ENCODE measurements around the gene THADA. TPM values are rescaled to one million over a fixed set of nuclear protein-coding genes. Genes with fewer than 3 reads are reported as not detected.

The THADA gene
- total RNA-seq, 1 donor from 2014 or later: 29.3 TPM

- no peaks in the 10 kb centered on the region for H3K36me3 ChIP-seq
- no peaks in the 10 kb centered on the region for H4K20me1 ChIP-seq (ENCODE audit: low read depth)
- Mint-ChIP-seq H3K4me1 (peaks cover 17% of the 10 kb centered on the region), H3K9me3 (no peaks in the 10 kb centered on the region), H3K27me3 (ENCODE audit: insufficient read depth, low read depth) (no peaks in the 10 kb centered on the region), H3K27ac (peak overlapping the region; percentile 28), H3K4me3 (no peak overlapping the region), H3K36me3 (peaks cover 3% of the 10 kb centered on the region)
- no peak overlapping the region for H3K4me2 ChIP-seq
- no peaks in the 10 kb centered on the region for H3K27me3 ChIP-seq
- no peaks in the 10 kb centered on the region for H3K79me2 ChIP-seq (ENCODE audit: low read depth)
- peaks cover 6% of the 10 kb centered on the region for H3F3A ChIP-seq (ENCODE audit: low read depth)
- no peak for DNase-seq (ENCODE audit: low spot score)
- peaks cover 30% of the 10 kb centered on the region for H3K4me1 ChIP-seq
- no peak overlapping the region for H3K27ac ChIP-seq
- no peaks in the 10 kb centered on the region for H3K9me3 ChIP-seq (ENCODE audit: low read depth)
- H2AFZ ChIP-seq (replicated peaks): no peak overlapping the region
- no peak overlapping the region for H3K9ac ChIP-seq
- H3K4me3 ChIP-seq: no peak overlapping the region
- TF ChIP-seq EZH2 (IDR thresholded peaks at IDR 0.05): no peak
- TF ChIP-seq EZH2phosphoT487 (IDR thresholded peaks at IDR 0.05): no peak
- no peak for TF ChIP-seq CTCF (IDR thresholded peaks at IDR 0.05)
Measured at GRCh38 chr2:43375746-43376522, 219.9 kb downstream of the THADA start.

- H3K27me3 ChIP-seq: no peaks in the 10 kb centered on the region
- peaks cover 15% of the 10 kb centered on the region for H3F3A ChIP-seq (ENCODE audit: low read depth)
- H2AFZ ChIP-seq (replicated peaks): no peak overlapping the region
- H3K9ac ChIP-seq: no peak overlapping the region
- no peaks in the 10 kb centered on the region for H3K79me2 ChIP-seq (ENCODE audit: low read depth)
- DNase-seq (ENCODE audit: low spot score): no peak
- H4K20me1 ChIP-seq (ENCODE audit: low read depth): no peaks in the 10 kb centered on the region
- H3K4me1 ChIP-seq: peaks cover 48% of the 10 kb centered on the region
- Mint-ChIP-seq H3K4me3 (no peak overlapping the region), H3K4me1 (peaks cover 29% of the 10 kb centered on the region), H3K27me3 (ENCODE audit: insufficient read depth, low read depth) (no peaks in the 10 kb centered on the region), H3K27ac (no peak overlapping the region), H3K36me3 (peaks cover 3% of the 10 kb centered on the region), H3K9me3 (peaks cover 2% of the 10 kb centered on the region)
- H3K27ac ChIP-seq: no peak overlapping the region
- no peaks in the 10 kb centered on the region for H3K36me3 ChIP-seq
- no peaks in the 10 kb centered on the region for H3K9me3 ChIP-seq (ENCODE audit: low read depth)
- no peak overlapping the region for H3K4me3 ChIP-seq
- no peak overlapping the region for H3K4me2 ChIP-seq
- no peak for TF ChIP-seq EZH2phosphoT487 (IDR thresholded peaks at IDR 0.05)
- no peak for TF ChIP-seq CTCF (IDR thresholded peaks at IDR 0.05)
- no peak for TF ChIP-seq EZH2 (IDR thresholded peaks at IDR 0.05)
Measured at GRCh38 chr2:43372416-43373081, 223.3 kb downstream of the THADA start.

- TF ChIP-seq EZH2 (IDR thresholded peaks at IDR 0.05) (no peak), CTCF (IDR thresholded peaks at IDR 0.05) (no peak), EZH2phosphoT487 (IDR thresholded peaks at IDR 0.05) (no peak)
- no peak overlapping the region for H2AFZ ChIP-seq (replicated peaks)
- peaks cover 8% of the 10 kb centered on the region for H3F3A ChIP-seq (ENCODE audit: low read depth)
- H3K27ac Mint-ChIP-seq: no peak overlapping the region
- no peaks in the 10 kb centered on the region for H3K27me3 ChIP-seq
- peak overlapping the region; percentile 61 for H3K27ac ChIP-seq
- no peaks in the 10 kb centered on the region for H3K27me3 Mint-ChIP-seq (ENCODE audit: insufficient read depth, low read depth)
- no peak overlapping the region for H3K4me3 ChIP-seq
- no peaks in the 10 kb centered on the region for H4K20me1 ChIP-seq (ENCODE audit: low read depth)
- peaks cover 23% of the 10 kb centered on the region for H3K4me1 Mint-ChIP-seq
- no peaks in the 10 kb centered on the region for H3K79me2 ChIP-seq (ENCODE audit: low read depth)
- H3K4me3 Mint-ChIP-seq: no peak overlapping the region
- H3K36me3 ChIP-seq: no peaks in the 10 kb centered on the region
- DNase-seq (ENCODE audit: low spot score): no peak
- H3K9ac ChIP-seq: no peak overlapping the region
- peaks cover 3% of the 10 kb centered on the region for H3K36me3 Mint-ChIP-seq
- no peaks in the 10 kb centered on the region for H3K9me3 ChIP-seq (ENCODE audit: low read depth)
- H3K9me3 Mint-ChIP-seq: peaks cover 2% of the 10 kb centered on the region
- H3K4me2 ChIP-seq: peak overlapping the region; percentile 39
- peaks cover 36% of the 10 kb centered on the region for H3K4me1 ChIP-seq
Measured at GRCh38 chr2:43370705-43371104, 225.1 kb downstream of the THADA start.

All from neural progenitor cell (in vitro differentiated cells).